Suprapubic skin (tissue), 4 donors: ENCODE results near the gene SLC40A1. TPM values are rescaled to one million over a fixed set of nuclear protein-coding genes. Genes with fewer than 3 reads are reported as not detected.

Experiments
- DNase-seq, 2 donors: peaks; one replicate each; pipeline ENCODE4 v3.0.0-alpha.2; 2019; ENCODE audit warnings: low spot score in 2 of 2
- H3K27ac ChIP-seq: fragments of 200-600 bp; sonication (generic); one replicate; pipeline ENCODE4 v1.5.1; 2019
- H3K27me3 ChIP-seq: fragments of 200-600 bp; sonication (generic); one replicate; pipeline ENCODE4 v1.5.1; 2019
- H3K36me3 ChIP-seq: fragments of 200-600 bp; sonication (generic); one replicate; pipeline ENCODE4 v1.5.1; 2019
- H3K4me1 ChIP-seq: fragments of 200-600 bp; sonication (generic); one replicate; pipeline ENCODE4 v1.5.1; 2019
- H3K4me3 ChIP-seq: fragments of 200-600 bp; sonication (generic); one replicate; pipeline ENCODE4 v1.5.1; 2019; ENCODE audit warnings: mild to moderate bottlenecking
- H3K9me3 ChIP-seq: fragments of 200-600 bp; sonication (generic); one replicate; pipeline ENCODE4 v1.5.1; 2019
- EP300 ChIP-seq: sonication (generic); formaldehyde crosslinking; IDR thresholded peaks from one replicate; pipeline ENCODE4 v1.6.1; 2017; ENCODE audit warnings: antibody characterized with exemption
- POLR2A ChIP-seq, 2 donors: fragments of 450-650 bp; IDR thresholded peaks; one replicate each; pipeline ENCODE4 v1.6.1; 2017; ENCODE audit warnings: antibody characterized with exemption in 2 of 2, mild to moderate bottlenecking in 2 of 2, moderate library complexity in 2 of 2
- POLR2AphosphoS5 ChIP-seq, 3 donors: sonication (generic); formaldehyde crosslinking; IDR thresholded peaks; one replicate each; pipeline ENCODE4 v1.6.1; 2017; ENCODE audit warnings: antibody characterized with exemption in 3 of 3
- WGBS: methylation state at CpG from one replicate; pipeline ENCODE4 v1.1.5; 2018; 5-methylcytosine and 5-hydroxymethylcytosine counted together
- total RNA-seq, 4 donors: library from RNA; depleted of rRNA; stranded (reverse); fragments of >200 nt; gene quantifications; one replicate each; pipeline ENCODE4 v1.1.0, GENCODE V29; 2016
- TF ChIP-seq, protein P1 (sequence below), 2 donors: fragments of 200-600 bp in 1 of 2; fragments of 450-650 bp in 1 of 2; sonication (generic) in 1 of 2; IDR thresholded peaks; one replicate each; pipeline ENCODE4 v1.5.1; 2016 to 2019; ENCODE audit warnings: antibody characterized with exemption in 2 of 2, mild to moderate bottlenecking in 1 of 2, moderate library complexity in 1 of 2

Gene SLC40A1
- total RNA-seq, 4 donors from 2014 or later: 17.2 to 33.6 (median 19.6) TPM

DNA sequence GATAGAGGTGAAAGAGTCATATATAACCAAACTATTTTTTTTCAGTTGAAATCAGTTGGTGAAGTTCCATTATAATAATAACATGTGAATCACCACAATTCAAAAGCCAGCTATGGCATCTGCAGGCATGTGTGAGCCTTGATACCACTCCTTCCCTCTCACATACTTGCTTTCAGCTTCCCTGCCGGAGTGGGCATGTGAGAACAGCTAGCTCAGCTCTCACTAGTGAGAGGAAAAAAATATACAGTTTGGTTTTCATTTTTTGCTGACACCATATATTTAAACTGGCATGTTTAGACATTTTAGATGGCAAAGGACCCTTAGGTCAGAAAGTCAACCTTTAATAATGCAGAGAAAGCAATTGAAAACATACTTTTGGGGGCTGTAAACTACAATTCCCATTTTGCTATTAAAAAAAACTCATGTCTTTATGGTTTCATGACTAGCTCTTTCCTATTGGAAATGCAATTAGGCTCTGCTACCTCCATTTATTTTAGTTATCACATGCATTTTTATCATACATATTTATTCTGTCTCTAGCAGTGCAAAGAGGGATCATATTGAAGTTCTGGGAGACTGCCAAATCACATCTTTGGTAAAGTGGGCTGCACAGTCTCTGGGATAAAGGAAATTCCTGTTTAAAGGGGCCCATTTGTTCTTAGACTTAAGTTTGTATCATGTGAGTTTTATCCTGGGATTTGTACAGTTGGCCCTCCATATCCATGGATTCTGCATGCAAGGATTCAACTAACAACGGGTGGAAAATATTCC, 33.2 kb upstream of the SLC40A1 start:
- no peak overlapping the region for H3K27ac ChIP-seq
- no peaks in the 10 kb centered on the region for H3K9me3 ChIP-seq
- no peak for DNase-seq
- H3K4me1 ChIP-seq: peaks cover 5% of the 10 kb centered on the region
- no peaks in the 10 kb centered on the region for H3K36me3 ChIP-seq
- 36% methylated on average over 2 of the region's 2 CpGs for WGBS
- peak overlapping the region; percentile 20 for H3K4me3 ChIP-seq
- no peak for TF ChIP-seq POLR2A (IDR thresholded peaks at IDR 0.05)
- no peaks in the 10 kb centered on the region for H3K27me3 ChIP-seq

DNA sequence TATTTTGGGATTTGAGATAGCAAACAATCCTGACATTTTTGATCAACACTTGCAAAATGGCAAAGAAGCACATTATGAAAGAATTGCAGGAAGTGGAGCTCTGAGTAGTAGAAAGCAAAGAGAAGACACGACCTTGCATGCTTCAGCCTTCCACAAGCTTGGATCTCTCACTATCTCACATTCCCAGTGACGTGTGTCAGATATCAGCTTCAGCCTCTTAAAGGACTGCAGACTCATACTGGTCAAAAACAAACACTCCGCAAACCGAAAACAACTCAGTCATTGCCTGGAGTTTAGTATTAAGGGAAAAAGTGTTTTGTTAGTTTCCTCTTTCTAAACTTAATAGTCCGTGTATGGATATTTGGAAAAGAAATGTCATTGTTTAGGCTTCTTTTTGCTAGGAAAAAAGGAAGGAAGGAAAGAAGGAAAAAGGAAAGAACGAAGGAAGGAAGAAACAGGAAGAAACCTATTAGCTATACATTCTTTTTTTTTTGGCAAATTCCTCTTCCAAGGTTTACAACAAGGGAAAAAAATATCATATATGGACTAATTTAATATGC, 32.6 kb upstream of the SLC40A1 start:
- H3K36me3 ChIP-seq: no peaks in the 10 kb centered on the region
- no peaks in the 10 kb centered on the region for H3K9me3 ChIP-seq
- DNase-seq: no peak
- TF ChIP-seq, protein P1, sequence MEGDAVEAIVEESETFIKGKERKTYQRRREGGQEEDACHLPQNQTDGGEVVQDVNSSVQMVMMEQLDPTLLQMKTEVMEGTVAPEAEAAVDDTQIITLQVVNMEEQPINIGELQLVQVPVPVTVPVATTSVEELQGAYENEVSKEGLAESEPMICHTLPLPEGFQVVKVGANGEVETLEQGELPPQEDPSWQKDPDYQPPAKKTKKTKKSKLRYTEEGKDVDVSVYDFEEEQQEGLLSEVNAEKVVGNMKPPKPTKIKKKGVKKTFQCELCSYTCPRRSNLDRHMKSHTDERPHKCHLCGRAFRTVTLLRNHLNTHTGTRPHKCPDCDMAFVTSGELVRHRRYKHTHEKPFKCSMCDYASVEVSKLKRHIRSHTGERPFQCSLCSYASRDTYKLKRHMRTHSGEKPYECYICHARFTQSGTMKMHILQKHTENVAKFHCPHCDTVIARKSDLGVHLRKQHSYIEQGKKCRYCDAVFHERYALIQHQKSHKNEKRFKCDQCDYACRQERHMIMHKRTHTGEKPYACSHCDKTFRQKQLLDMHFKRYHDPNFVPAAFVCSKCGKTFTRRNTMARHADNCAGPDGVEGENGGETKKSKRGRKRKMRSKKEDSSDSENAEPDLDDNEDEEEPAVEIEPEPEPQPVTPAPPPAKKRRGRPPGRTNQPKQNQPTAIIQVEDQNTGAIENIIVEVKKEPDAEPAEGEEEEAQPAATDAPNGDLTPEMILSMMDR (IDR thresholded peaks at IDR 0.05): no peak
- TF ChIP-seq POLR2AphosphoS5 (IDR thresholded peaks at IDR 0.05) (no peak), EP300 (no peak), POLR2A (IDR thresholded peaks at IDR 0.05) (no peak)
- H3K27me3 ChIP-seq: no peaks in the 10 kb centered on the region
- peak overlapping the region; percentile 20 for H3K4me3 ChIP-seq
- H3K4me1 ChIP-seq: peaks cover 5% of the 10 kb centered on the region
- WGBS: 32% methylated on average over 6 of the region's 6 CpGs
- H3K27ac ChIP-seq: no peak overlapping the region

DNA sequence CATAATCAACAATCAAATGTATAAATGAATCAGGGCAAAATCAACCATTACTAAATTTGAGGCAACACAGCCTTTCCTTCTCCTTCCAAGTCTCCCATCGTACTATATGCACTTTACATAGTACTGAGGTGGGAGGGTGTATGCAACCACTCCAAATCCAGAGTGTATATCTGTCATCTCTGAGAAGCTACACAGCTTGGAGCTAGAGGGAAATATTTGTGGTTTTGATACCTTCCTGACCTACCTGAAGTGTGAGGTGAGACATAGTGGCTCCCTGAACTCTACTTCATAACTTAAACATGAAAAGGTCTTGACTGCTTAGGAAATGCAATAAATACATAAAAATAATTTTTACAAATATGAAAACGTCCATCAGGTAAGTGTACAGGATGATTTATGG, 30.1 kb upstream of the SLC40A1 start:
- Histone ChIP-seq H3K9me3 (no peaks in the 10 kb centered on the region), H3K4me3 (no peak overlapping the region), H3K36me3 (no peaks in the 10 kb centered on the region), H3K4me1 (peaks cover 5% of the 10 kb centered on the region), H3K27me3 (no peaks in the 10 kb centered on the region), H3K27ac (no peak overlapping the region)
- WGBS: 82% methylated on average over 2 of the region's 2 CpGs
- DNase-seq: no peak
- TF ChIP-seq, protein P1 (IDR thresholded peaks at IDR 0.05): no peak
- TF ChIP-seq EP300 (no peak), POLR2A (IDR thresholded peaks at IDR 0.05) (no peak), POLR2AphosphoS5 (IDR thresholded peaks at IDR 0.05) (no peak)

DNA sequence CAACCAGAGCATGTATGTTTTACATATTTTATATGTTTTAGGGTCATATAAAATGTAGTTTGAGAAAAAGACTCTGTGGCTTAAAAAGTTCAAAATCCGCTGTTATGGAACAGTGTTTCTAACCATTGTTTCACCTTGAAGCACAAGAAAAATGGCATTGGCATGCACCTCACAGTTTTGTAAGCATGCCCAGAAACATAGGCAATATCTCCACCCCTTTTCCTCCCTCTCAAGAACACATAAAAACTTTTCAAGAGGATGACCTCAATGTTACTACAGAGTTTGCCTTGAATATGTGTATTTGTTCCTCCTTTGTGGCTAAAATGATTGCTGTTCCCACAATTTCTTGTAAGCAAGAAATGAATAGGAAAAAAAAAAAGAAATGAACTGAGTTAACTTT, 29.3 kb upstream of the SLC40A1 start:
- Histone ChIP-seq H3K9me3 (no peaks in the 10 kb centered on the region), H3K4me3 (no peak overlapping the region), H3K4me1 (peaks cover 5% of the 10 kb centered on the region), H3K36me3 (no peaks in the 10 kb centered on the region), H3K27me3 (no peaks in the 10 kb centered on the region), H3K27ac (no peak overlapping the region)
- TF ChIP-seq EP300: no peak
- TF ChIP-seq POLR2A (IDR thresholded peaks at IDR 0.05): no peak
- TF ChIP-seq POLR2AphosphoS5 (IDR thresholded peaks at IDR 0.05): no peak
- TF ChIP-seq, protein P1 (IDR thresholded peaks at IDR 0.05): no peak
- WGBS: 84% methylated on average over 1 of the region's 1 CpG
- no peak for DNase-seq

DNA sequence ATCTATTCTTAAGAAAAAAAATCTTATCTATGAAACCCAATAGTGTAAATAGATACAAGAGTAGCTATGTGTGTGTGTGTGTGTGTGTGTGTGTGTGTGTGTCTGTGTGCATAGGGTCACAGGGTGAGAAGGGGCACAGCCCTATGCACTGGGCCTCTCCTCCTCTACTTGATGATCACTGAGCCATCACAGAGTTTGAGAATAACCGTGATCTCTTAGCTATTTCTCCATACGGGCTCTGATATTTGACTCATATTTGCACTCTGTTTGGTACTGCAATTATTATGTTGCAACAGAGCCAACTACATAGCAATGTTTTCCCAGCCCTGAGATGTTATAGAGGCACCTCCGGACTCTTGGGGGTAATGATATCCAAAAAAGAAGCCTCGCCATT, 28.8 kb upstream of the SLC40A1 start:
- Histone ChIP-seq H3K27me3 (no peaks in the 10 kb centered on the region), H3K36me3 (no peaks in the 10 kb centered on the region), H3K4me1 (peaks cover 5% of the 10 kb centered on the region), H3K4me3 (no peak overlapping the region), H3K9me3 (no peaks in the 10 kb centered on the region), H3K27ac (no peak overlapping the region)
- TF ChIP-seq, protein P1 (IDR thresholded peaks at IDR 0.05): no peak
- no peak for TF ChIP-seq POLR2A (IDR thresholded peaks at IDR 0.05)
- no peak for TF ChIP-seq POLR2AphosphoS5 (IDR thresholded peaks at IDR 0.05)
- TF ChIP-seq EP300: no peak
- no peak for DNase-seq
- 81% methylated on average over 4 of the region's 4 CpGs for WGBS
